ENCODE results near the gene NPHS1.

Gene NPHS1

GRCh38 chr19:35786299-35787160, 65.8 kb downstream of the NPHS1 start:
- DNase-seq, result no peak

- DNase-seq, result no peak
Observed at GRCh38 chr19:35785339-35785627, 67.0 kb downstream of the NPHS1 start.

DNA sequence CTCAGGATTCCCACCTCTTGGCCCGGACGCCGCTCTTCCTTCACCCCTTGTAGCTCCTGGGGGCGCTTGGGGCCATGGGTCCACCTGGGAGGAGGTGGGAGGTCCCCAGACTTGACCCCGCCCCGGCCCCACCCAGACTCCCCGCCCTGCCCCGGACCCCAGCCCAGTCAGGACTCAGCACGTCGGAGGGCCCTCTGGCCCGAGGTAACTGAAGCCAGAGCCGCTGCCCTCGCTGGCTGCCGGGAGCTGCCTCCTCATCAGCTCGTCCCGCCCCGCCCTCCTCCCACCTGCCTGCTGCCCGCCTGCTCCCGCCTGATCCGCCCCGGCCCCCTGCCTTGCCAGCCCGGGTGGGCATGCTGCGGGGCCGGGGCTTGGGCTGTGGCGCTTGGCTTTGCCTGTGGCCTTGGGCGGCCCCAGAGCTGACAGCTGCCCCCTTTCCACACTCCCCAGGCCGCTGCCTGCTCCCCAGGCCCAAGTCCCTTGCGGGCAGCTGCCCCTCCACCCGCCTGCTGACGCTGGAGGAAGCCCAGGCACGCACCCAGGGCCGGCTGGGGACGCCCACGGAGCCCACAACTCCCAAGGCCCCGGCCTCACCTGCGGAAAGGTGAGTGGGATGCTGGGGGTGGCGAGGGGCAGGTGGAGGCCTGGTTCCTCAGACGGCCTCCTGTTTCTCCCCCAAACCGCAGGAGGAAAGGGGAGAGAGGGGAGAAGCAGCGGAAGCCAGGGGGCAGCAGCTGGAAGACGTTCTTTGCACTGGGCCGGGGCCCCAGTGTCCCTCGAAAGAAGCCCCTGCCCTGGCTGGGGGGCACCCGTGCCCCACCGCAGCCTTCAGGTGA, 67.6 kb downstream of the NPHS1 start:
- no peak for DNase-seq

- DNase-seq, result no peak
Observed at GRCh38 chr19:35783469-35784434, 68.6 kb downstream of the NPHS1 start.

DNA sequence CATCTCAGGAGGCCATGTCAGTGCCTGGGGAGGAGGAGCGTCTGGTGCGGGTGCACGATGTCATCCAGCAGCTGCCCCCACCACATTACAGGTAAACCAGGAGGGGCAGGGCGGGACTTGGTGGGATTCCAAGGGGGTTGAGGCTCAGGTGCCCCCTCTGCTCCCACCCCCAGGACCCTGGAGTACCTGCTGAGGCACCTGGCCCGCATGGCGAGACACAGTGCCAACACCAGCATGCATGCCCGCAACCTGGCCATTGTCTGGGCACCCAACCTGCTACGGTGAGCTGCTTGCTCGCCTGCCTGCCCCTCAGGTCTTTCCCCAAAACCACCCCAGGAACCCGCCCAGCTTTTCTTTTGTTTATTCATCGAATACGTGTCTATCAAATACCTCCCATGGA, 69.7 kb downstream of the NPHS1 start:
- no peak for DNase-seq

GRCh38 chr19:35781650-35782049, 70.7 kb downstream of the NPHS1 start:
- no peak for DNase-seq

GRCh38 chr19:35780717-35781116, 71.6 kb downstream of the NPHS1 start:
- no peak for DNase-seq

GRCh38 chr19:35780058-35780457, 72.2 kb downstream of the NPHS1 start:
- DNase-seq, result no peak

DNA sequence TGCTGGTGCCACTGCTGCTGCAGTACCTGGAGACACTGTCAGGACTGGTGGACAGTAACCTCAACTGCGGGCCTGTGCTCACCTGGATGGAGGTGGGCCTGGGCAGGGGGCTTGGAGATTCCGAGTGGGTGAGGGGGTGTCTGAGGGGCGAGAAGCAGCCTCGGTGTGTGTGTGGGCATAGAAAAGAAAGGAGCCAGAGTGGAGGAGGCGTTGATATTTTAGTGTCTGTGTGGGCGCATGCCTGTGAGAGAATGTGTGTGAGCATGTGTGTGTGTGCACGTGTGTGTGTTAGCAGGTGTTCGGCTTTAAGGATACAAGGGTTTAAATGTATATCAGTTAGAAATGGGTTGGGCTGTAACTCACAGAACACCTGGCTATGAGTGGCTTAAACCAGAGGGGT, 73.3 kb downstream of the NPHS1 start:
- DNase-seq, result no peak

- DNase-seq, result no peak
Observed at GRCh38 chr19:35777961-35778360, 74.3 kb downstream of the NPHS1 start.

DNA sequence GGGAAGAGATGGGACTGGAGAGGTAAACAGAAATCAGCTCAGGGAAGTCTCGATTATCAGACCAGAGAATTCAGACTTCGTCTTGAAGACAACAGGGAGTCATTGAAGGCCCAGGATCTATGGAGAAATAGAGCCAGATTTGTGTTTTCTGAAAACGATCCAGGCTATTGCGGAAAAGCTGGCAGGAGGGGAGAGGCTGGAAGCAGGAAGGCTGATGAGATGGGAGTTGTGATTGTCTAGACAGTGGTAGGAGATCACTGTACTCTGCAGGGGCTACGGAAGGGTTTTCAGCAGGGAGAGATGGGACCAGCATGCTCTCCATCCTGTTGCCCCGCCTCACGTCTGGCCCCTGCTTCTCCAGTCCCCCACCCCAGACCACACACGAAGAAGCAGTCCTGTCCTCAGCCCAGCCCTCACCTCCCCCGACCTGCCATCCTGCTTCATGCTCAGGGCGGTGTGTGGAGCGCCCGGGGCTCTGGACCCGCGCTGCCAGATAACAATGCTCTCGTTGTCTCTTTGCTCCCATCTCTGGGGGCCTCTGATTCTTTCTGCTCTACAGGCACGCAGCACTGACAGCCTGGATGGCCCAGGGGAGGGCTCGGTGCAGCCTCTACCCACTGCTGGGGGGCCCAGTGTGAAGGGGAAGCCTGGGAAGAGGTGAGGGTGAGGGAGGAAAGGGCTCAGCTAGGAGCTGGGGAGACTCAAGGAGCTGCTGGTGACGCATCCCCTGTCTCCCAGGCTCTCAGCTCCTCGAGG, 75.0 kb downstream of the NPHS1 start:
- DNase-seq, result no peak

GRCh38 chr19:35776102-35776788, 76.1 kb downstream of the NPHS1 start:
- DNase-seq, result no peak

Measured in T-helper 9 cell (primary cell).